ENCODE data around the gene TMEM115. TPM values are rescaled to one million over a fixed set of nuclear protein-coding genes. Genes with fewer than 3 reads are reported as not detected.
A peak's percentile ranks its signal among the peaks of the same experiment; 100 is the strongest.

The TMEM115 gene
- total and polyA plus RNA-seq, 9 donors = 23.0 to 31.3 (median 26.1) TPM

GRCh38 chr3:50342813-50343633, 16.3 kb downstream of the TMEM115 start:
- WGBS (ENCODE audit: insufficient coverage) = 70% methylated on average over 9 of the region's 13 CpGs
- no peaks in the 10 kb centered on the region for H3K9me3 ChIP-seq (replicated peaks; ENCODE audit: control insufficient read depth, low read depth, low read length)
- peaks cover 5% of the 10 kb centered on the region for H3K27me3 ChIP-seq (ENCODE audit: control insufficient read depth, insufficient read depth, low read length)
- no peak overlapping the region for H3K27ac ChIP-seq (ENCODE audit: low read length)
- no peak for DNase-seq
- peaks cover 53% of the 10 kb centered on the region for H3K4me1 ChIP-seq (ENCODE audit: control insufficient read depth, insufficient read depth, low read length)
- H3K4me3 ChIP-seq (ENCODE audit: low read length) = no peak overlapping the region
- peaks cover 5% of the 10 kb centered on the region for H3K36me3 ChIP-seq (ENCODE audit: control insufficient read depth, insufficient read depth, low read length)

- no peaks in the 10 kb centered on the region for H3K36me3 ChIP-seq (ENCODE audit: control insufficient read depth, insufficient read depth, low read length)
- WGBS (ENCODE audit: insufficient coverage) = 84% methylated on average over 13 of the region's 13 CpGs
- H3K27ac ChIP-seq (ENCODE audit: low read length) = no peak overlapping the region
- no peak for DNase-seq
- H3K27me3 ChIP-seq (ENCODE audit: control insufficient read depth, insufficient read depth, low read length) = peaks cover 5% of the 10 kb centered on the region
- H3K4me3 ChIP-seq (ENCODE audit: low read length) = no peak overlapping the region
- peaks cover 59% of the 10 kb centered on the region for H3K4me1 ChIP-seq (ENCODE audit: control insufficient read depth, insufficient read depth, low read length)
- no peaks in the 10 kb centered on the region for H3K9me3 ChIP-seq (replicated peaks; ENCODE audit: control insufficient read depth, low read depth, low read length)
These were observed 17.2 kb downstream of the TMEM115 start for GRCh38 chr3:50341996-50342650.

- peaks cover 5% of the 10 kb centered on the region for H3K27me3 ChIP-seq (ENCODE audit: control insufficient read depth, insufficient read depth, low read length)
- peak overlapping the region; percentile 88 for H3K27ac ChIP-seq (ENCODE audit: low read length)
- no peaks in the 10 kb centered on the region for H3K9me3 ChIP-seq (replicated peaks; ENCODE audit: control insufficient read depth, low read depth, low read length)
- peaks cover 61% of the 10 kb centered on the region for H3K4me1 ChIP-seq (ENCODE audit: control insufficient read depth, insufficient read depth, low read length)
- 94% methylated on average over 3 of the region's 9 CpGs for WGBS (ENCODE audit: insufficient coverage)
- no peak for DNase-seq
- no peaks in the 10 kb centered on the region for H3K36me3 ChIP-seq (ENCODE audit: control insufficient read depth, insufficient read depth, low read length)
- peak overlapping the region; percentile 58 for H3K4me3 ChIP-seq (ENCODE audit: low read length)
These were observed 17.8 kb downstream of the TMEM115 start for GRCh38 chr3:50341537-50341936.

- H3K27ac ChIP-seq (ENCODE audit: low read length) = peak within 1 kb of the TSS; percentile 88
- H3K9me3 ChIP-seq (replicated peaks; ENCODE audit: control insufficient read depth, low read depth, low read length) = no peaks in the 10 kb centered on the region
- peaks cover 66% of the 10 kb centered on the region for H3K4me1 ChIP-seq (ENCODE audit: control insufficient read depth, insufficient read depth, low read length)
- WGBS (ENCODE audit: insufficient coverage) = 2% methylated on average over 64 of the region's 85 CpGs
- peak within 1 kb of the TSS; percentile 58 for H3K4me3 ChIP-seq (ENCODE audit: low read length)
- peak; percentile 96 for DNase-seq
- H3K36me3 ChIP-seq (ENCODE audit: control insufficient read depth, insufficient read depth, low read length) = peaks cover 4% of the 10 kb centered on the region
- H3K27me3 ChIP-seq (ENCODE audit: control insufficient read depth, insufficient read depth, low read length) = peaks cover 3% of the 10 kb centered on the region
These were observed 18.6 kb downstream of the TMEM115 start, which contains the start of gene RASSF1 for GRCh38 chr3:50340448-50341329. Gene RASSF1, minus strand, starts transcription at chr3:50340836. Its CDS starts 31 bp downstream, at chr3:50340805.

- H3K27ac ChIP-seq (ENCODE audit: low read length) = peak overlapping the region; percentile 88
- H3K36me3 ChIP-seq (ENCODE audit: control insufficient read depth, insufficient read depth, low read length) = peaks cover 4% of the 10 kb centered on the region
- no peaks in the 10 kb centered on the region for H3K9me3 ChIP-seq (replicated peaks; ENCODE audit: control insufficient read depth, low read depth, low read length)
- no peak for DNase-seq
- H3K27me3 ChIP-seq (ENCODE audit: control insufficient read depth, insufficient read depth, low read length) = no peaks in the 10 kb centered on the region
- H3K4me1 ChIP-seq (ENCODE audit: control insufficient read depth, insufficient read depth, low read length) = peaks cover 66% of the 10 kb centered on the region
- 19% methylated on average over 8 of the region's 9 CpGs for WGBS (ENCODE audit: insufficient coverage)
- H3K4me3 ChIP-seq (ENCODE audit: low read length) = peak overlapping the region; percentile 58
These were observed 19.2 kb downstream of the TMEM115 start for GRCh38 chr3:50340147-50340447.

- Histone ChIP-seq H3K27me3 (ENCODE audit: control insufficient read depth, insufficient read depth, low read length) (no peaks in the 10 kb centered on the region), H3K27ac (ENCODE audit: low read length) (peak overlapping the region; percentile 88), H3K36me3 (ENCODE audit: control insufficient read depth, insufficient read depth, low read length) (peaks cover 5% of the 10 kb centered on the region), H3K9me3 (replicated peaks; ENCODE audit: control insufficient read depth, low read depth, low read length) (no peaks in the 10 kb centered on the region), H3K4me1 (ENCODE audit: control insufficient read depth, insufficient read depth, low read length) (peaks cover 66% of the 10 kb centered on the region), H3K4me3 (ENCODE audit: low read length) (peak overlapping the region; percentile 58)
- 72% methylated on average over 8 of the region's 14 CpGs for WGBS (ENCODE audit: insufficient coverage)
- no peak for DNase-seq
These were observed 19.7 kb downstream of the TMEM115 start for GRCh38 chr3:50339485-50340146.

GRCh38 chr3:50338965-50339364, 20.4 kb downstream of the TMEM115 start:
- Histone ChIP-seq H3K4me1 (ENCODE audit: control insufficient read depth, insufficient read depth, low read length) (peaks cover 73% of the 10 kb centered on the region), H3K27me3 (ENCODE audit: control insufficient read depth, insufficient read depth, low read length) (no peaks in the 10 kb centered on the region), H3K36me3 (ENCODE audit: control insufficient read depth, insufficient read depth, low read length) (peaks cover 12% of the 10 kb centered on the region), H3K4me3 (ENCODE audit: low read length) (peak overlapping the region; percentile 10), H3K27ac (ENCODE audit: low read length) (peak overlapping the region; percentile 98), H3K9me3 (replicated peaks; ENCODE audit: control insufficient read depth, low read depth, low read length) (no peaks in the 10 kb centered on the region)
- WGBS (ENCODE audit: insufficient coverage) = 60% methylated on average over 4 of the region's 5 CpGs
- no peak for DNase-seq

- no peaks in the 10 kb centered on the region for H3K27me3 ChIP-seq (ENCODE audit: control insufficient read depth, insufficient read depth, low read length)
- peak overlapping the region; percentile 80 for H3K4me3 ChIP-seq (ENCODE audit: low read length)
- under 1% methylated on average over 75 of the region's 79 CpGs for WGBS (ENCODE audit: insufficient coverage)
- peak overlapping the region; percentile 98 for H3K27ac ChIP-seq (ENCODE audit: low read length)
- DNase-seq = peak; percentile 100
- H3K36me3 ChIP-seq (ENCODE audit: control insufficient read depth, insufficient read depth, low read length) = peaks cover 17% of the 10 kb centered on the region
- H3K9me3 ChIP-seq (replicated peaks; ENCODE audit: control insufficient read depth, low read depth, low read length) = no peaks in the 10 kb centered on the region
- peaks cover 81% of the 10 kb centered on the region for H3K4me1 ChIP-seq (ENCODE audit: control insufficient read depth, insufficient read depth, low read length)
These were observed 22.0 kb downstream of the TMEM115 start for GRCh38 chr3:50337175-50337861.

GRCh38 chr3:50336452-50337174, 22.7 kb downstream of the TMEM115 start:
- WGBS (ENCODE audit: insufficient coverage) = under 1% methylated on average over 29 of the region's 31 CpGs
- Histone ChIP-seq H3K4me1 (ENCODE audit: control insufficient read depth, insufficient read depth, low read length) (peaks cover 76% of the 10 kb centered on the region), H3K27ac (ENCODE audit: low read length) (peak overlapping the region; percentile 98), H3K9me3 (replicated peaks; ENCODE audit: control insufficient read depth, low read depth, low read length) (no peaks in the 10 kb centered on the region), H3K36me3 (ENCODE audit: control insufficient read depth, insufficient read depth, low read length) (peaks cover 25% of the 10 kb centered on the region), H3K4me3 (ENCODE audit: low read length) (peak overlapping the region; percentile 80), H3K27me3 (ENCODE audit: control insufficient read depth, insufficient read depth, low read length) (no peaks in the 10 kb centered on the region)
- DNase-seq = peak; percentile 74
